Suprapubic skin (tissue), 4 donors: ENCODE data around the gene MAD2L2. TPM values are rescaled to one million over a fixed set of nuclear protein-coding genes. Genes with fewer than 3 reads are reported as not detected.

Source experiments
- DNase-seq, 2 donors: peaks; one replicate each; pipeline ENCODE4 v3.0.0-alpha.2; 2019; ENCODE audit warnings: low spot score in 2 of 2
- H3K27ac ChIP-seq: fragments of 200-600 bp; sonication (generic); one replicate; pipeline ENCODE4 v1.5.1; 2019
- H3K27me3 ChIP-seq: fragments of 200-600 bp; sonication (generic); one replicate; pipeline ENCODE4 v1.5.1; 2019
- H3K36me3 ChIP-seq: fragments of 200-600 bp; sonication (generic); one replicate; pipeline ENCODE4 v1.5.1; 2019
- H3K4me1 ChIP-seq: fragments of 200-600 bp; sonication (generic); one replicate; pipeline ENCODE4 v1.5.1; 2019
- H3K4me3 ChIP-seq: fragments of 200-600 bp; sonication (generic); one replicate; pipeline ENCODE4 v1.5.1; 2019; ENCODE audit warnings: mild to moderate bottlenecking
- H3K9me3 ChIP-seq: fragments of 200-600 bp; sonication (generic); one replicate; pipeline ENCODE4 v1.5.1; 2019
- EP300 ChIP-seq: sonication (generic); formaldehyde crosslinking; IDR thresholded peaks from one replicate; pipeline ENCODE4 v1.6.1; 2017; ENCODE audit warnings: antibody characterized with exemption
- POLR2A ChIP-seq, 2 donors: fragments of 450-650 bp; IDR thresholded peaks; one replicate each; pipeline ENCODE4 v1.6.1; 2017; ENCODE audit warnings: antibody characterized with exemption in 2 of 2, mild to moderate bottlenecking in 2 of 2, moderate library complexity in 2 of 2
- POLR2AphosphoS5 ChIP-seq, 3 donors: sonication (generic); formaldehyde crosslinking; IDR thresholded peaks; one replicate each; pipeline ENCODE4 v1.6.1; 2017; ENCODE audit warnings: antibody characterized with exemption in 3 of 3
- WGBS: methylation state at CpG from one replicate; pipeline ENCODE4 v1.1.5; 2018; 5-methylcytosine and 5-hydroxymethylcytosine counted together
- total RNA-seq, 4 donors: library from RNA; depleted of rRNA; stranded (reverse); fragments of >200 nt; gene quantifications; one replicate each; pipeline ENCODE4 v1.1.0, GENCODE V29; 2016
- TF ChIP-seq, protein P1 (sequence below), 2 donors: fragments of 200-600 bp in 1 of 2; fragments of 450-650 bp in 1 of 2; sonication (generic) in 1 of 2; IDR thresholded peaks; one replicate each; pipeline ENCODE4 v1.5.1; 2016 to 2019; ENCODE audit warnings: antibody characterized with exemption in 2 of 2, mild to moderate bottlenecking in 1 of 2, moderate library complexity in 1 of 2

The MAD2L2 gene
- total RNA-seq, 4 donors from 2014 or later = 25.4 to 35.0 (median 32.7) TPM

DNA sequence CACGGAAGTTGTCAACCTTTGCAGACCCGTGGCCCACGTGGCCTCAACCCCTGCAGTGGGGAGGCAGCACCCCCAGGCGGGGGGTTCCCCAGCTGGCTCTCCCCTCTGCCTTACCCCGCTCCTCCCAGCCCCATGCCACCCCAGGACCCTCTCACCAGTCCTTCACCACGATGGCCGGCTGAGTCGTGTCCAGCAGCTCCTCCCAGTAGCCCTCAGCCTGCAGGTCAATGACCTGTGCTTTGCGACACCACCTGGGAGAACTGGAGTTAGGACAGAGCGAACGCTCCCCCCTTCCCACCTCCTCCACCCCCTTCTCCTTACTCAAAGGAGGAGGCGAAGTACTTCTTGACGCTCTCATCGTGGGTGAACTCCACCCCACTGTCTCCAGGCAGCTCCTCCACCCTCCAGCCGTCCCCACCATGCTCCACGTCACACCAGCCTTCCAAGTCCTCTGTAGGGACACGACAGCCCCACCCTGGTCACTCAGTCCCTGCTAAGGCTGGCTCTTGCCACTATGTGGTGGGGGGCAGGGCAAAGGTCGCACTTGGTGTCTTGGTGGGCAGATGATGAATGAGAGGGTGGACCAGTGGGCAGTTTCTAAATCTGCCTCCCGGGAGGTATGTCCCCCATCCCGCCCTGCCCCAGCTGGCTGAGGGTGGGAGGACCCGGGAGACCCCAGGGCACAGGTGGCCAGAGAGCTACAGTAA lies 31.2 kb downstream of the MAD2L2 start:
- DNase-seq = no peak
- H3K27ac ChIP-seq = no peak overlapping the region
- no peak for TF ChIP-seq POLR2AphosphoS5 (IDR thresholded peaks at IDR 0.05)
- TF ChIP-seq POLR2A (IDR thresholded peaks at IDR 0.05) = no peak
- TF ChIP-seq, protein P1, sequence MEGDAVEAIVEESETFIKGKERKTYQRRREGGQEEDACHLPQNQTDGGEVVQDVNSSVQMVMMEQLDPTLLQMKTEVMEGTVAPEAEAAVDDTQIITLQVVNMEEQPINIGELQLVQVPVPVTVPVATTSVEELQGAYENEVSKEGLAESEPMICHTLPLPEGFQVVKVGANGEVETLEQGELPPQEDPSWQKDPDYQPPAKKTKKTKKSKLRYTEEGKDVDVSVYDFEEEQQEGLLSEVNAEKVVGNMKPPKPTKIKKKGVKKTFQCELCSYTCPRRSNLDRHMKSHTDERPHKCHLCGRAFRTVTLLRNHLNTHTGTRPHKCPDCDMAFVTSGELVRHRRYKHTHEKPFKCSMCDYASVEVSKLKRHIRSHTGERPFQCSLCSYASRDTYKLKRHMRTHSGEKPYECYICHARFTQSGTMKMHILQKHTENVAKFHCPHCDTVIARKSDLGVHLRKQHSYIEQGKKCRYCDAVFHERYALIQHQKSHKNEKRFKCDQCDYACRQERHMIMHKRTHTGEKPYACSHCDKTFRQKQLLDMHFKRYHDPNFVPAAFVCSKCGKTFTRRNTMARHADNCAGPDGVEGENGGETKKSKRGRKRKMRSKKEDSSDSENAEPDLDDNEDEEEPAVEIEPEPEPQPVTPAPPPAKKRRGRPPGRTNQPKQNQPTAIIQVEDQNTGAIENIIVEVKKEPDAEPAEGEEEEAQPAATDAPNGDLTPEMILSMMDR (IDR thresholded peaks at IDR 0.05) = no peak
- no peak for TF ChIP-seq EP300
- H3K4me3 ChIP-seq = no peak overlapping the region
- peaks cover 10% of the 10 kb centered on the region for H3K27me3 ChIP-seq
- H3K4me1 ChIP-seq = peaks cover 26% of the 10 kb centered on the region
- WGBS = 51% methylated on average over 19 of the region's 21 CpGs
- H3K36me3 ChIP-seq = no peaks in the 10 kb centered on the region
- H3K9me3 ChIP-seq = no peaks in the 10 kb centered on the region

DNA sequence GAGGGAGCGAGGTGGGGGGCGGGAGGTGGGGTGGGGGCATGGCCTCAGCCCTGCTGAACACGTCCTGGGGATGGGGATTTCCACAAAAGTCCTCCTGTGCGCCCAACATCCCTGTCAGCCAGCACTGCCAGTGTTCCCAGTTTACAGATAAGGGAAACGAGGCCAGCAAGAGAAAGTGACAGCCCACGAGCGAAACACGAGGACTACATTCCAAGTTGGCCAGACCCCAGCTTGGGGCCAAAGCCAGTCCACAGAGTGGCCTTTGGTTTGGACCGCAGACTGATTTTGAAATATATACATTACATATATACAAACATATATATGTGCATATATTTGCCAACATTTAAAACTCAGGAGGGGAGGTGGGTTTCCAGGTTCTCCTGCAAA lies 31.7 kb downstream of the MAD2L2 start:
- Histone ChIP-seq H3K27me3 (peaks cover 10% of the 10 kb centered on the region), H3K9me3 (no peaks in the 10 kb centered on the region), H3K27ac (no peak overlapping the region), H3K36me3 (no peaks in the 10 kb centered on the region), H3K4me3 (no peak overlapping the region), H3K4me1 (peaks cover 23% of the 10 kb centered on the region)
- TF ChIP-seq POLR2AphosphoS5 (IDR thresholded peaks at IDR 0.05) = no peak
- TF ChIP-seq POLR2A (IDR thresholded peaks at IDR 0.05) = no peak
- TF ChIP-seq, protein P1 (IDR thresholded peaks at IDR 0.05) = no peak
- no peak for TF ChIP-seq EP300
- DNase-seq = no peak
- WGBS = 54% methylated on average over 5 of the region's 9 CpGs

DNA sequence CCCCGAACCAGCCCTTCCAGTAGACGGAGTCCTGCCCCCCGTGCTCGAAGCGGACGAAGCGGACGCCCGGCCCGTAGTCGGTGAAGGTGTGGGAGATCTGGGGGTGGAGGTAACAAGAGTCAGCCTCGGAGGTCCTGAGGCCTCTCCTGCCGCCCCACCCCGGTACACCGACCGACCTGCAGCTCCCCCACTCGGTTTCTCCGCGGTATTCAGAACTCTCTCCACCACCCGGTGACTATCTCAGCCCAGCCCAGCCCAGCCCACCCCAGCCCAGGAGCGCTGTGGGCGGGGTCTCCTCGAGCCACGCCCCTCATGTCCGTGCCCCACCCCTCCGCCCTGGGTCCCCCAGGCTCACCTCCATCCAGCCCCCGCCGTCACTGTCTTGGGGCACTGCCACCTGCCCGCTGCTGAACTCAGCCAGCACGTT lies 32.2 kb downstream of the MAD2L2 start:
- H3K36me3 ChIP-seq = no peaks in the 10 kb centered on the region
- no peak for TF ChIP-seq EP300
- no peak for TF ChIP-seq POLR2AphosphoS5 (IDR thresholded peaks at IDR 0.05)
- no peak for TF ChIP-seq POLR2A (IDR thresholded peaks at IDR 0.05)
- H3K27ac ChIP-seq = no peak overlapping the region
- 40% methylated on average over 1 of the region's 30 CpGs for WGBS
- no peak overlapping the region for H3K4me3 ChIP-seq
- no peaks in the 10 kb centered on the region for H3K9me3 ChIP-seq
- peaks cover 10% of the 10 kb centered on the region for H3K27me3 ChIP-seq
- peaks cover 18% of the 10 kb centered on the region for H3K4me1 ChIP-seq
- no peak for DNase-seq

DNA sequence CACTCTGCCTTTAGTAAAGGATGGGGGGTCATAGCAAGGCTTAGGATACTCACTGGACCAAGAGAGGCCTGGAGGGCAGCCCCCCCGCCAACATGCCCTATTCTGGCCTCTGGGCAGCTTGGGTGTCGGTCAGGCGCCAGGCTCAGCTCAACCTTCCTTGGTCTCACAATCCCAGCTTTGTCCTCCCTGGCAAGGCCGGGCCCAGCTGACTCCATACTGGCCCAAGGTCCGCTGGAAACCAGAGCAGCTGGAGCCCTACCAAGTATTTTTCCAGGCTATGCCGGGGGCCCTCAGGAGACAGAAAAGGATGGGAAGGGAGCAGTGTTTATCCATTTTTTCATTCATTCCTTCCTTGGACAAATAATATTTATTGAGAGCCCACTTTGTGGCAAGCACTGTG lies 32.9 kb downstream of the MAD2L2 start:
- WGBS = 61% methylated on average over 4 of the region's 6 CpGs
- Histone ChIP-seq H3K27ac (no peak overlapping the region), H3K27me3 (peaks cover 10% of the 10 kb centered on the region)

DNA sequence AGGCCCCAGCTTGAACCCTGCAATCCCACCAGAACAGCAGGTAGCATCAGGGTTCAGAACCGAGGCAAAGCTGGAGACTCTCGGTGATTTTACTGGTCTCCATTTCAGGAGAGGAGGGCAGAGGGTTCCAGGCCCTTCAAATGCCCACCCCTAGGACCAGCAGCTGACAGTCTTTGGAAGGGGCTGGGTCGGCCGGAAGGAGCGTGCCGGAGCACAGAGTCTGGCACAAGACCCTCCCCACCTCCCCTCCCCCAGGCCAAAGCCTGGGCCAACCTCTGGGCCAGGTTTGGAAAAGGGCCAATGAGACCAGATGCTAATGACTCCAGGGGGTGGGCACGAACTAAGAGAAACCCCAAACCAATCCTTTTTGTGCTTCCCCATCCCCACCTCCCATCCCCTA lies 33.6 kb downstream of the MAD2L2 start:
- Histone ChIP-seq H3K9me3 (no peaks in the 10 kb centered on the region), H3K27me3 (peaks cover 10% of the 10 kb centered on the region), H3K4me1 (peaks cover 14% of the 10 kb centered on the region), H3K27ac (no peak overlapping the region), H3K4me3 (no peak overlapping the region), H3K36me3 (no peaks in the 10 kb centered on the region)
- 88% methylated on average over 7 of the region's 7 CpGs for WGBS
- DNase-seq = no peak
- TF ChIP-seq POLR2AphosphoS5 (IDR thresholded peaks at IDR 0.05) = no peak
- TF ChIP-seq POLR2A (IDR thresholded peaks at IDR 0.05) = no peak
- no peak for TF ChIP-seq EP300
- TF ChIP-seq, protein P1 (IDR thresholded peaks at IDR 0.05) = no peak

More for the DNA sequence above, 32.9 kb downstream of the MAD2L2 start:
- DNase-seq = no peak
- H3K9me3 ChIP-seq = no peaks in the 10 kb centered on the region
- H3K4me3 ChIP-seq = no peak overlapping the region
- TF ChIP-seq, protein P1 (IDR thresholded peaks at IDR 0.05) = no peak
- H3K36me3 ChIP-seq = no peaks in the 10 kb centered on the region
- peaks cover 14% of the 10 kb centered on the region for H3K4me1 ChIP-seq
